Endothelial cell (in vitro differentiated cells): ENCODE data around the gene RNF133. TPM values are rescaled to one million over a fixed set of nuclear protein-coding genes. Genes with fewer than 3 reads are reported as not detected.

Source experiments
- DNase-seq: peaks from one replicate; pipeline ENCODE4 v3.0.0; 2021; ENCODE audit warnings: low spot score
- H3K27ac Mint-ChIP-seq: one replicate; pipeline ENCODE4 v1.8.0; 2021; ENCODE audit warnings: mixed read lengths, inconsistent platforms; ENCODE audit not compliant: unreplicated experiment
- H3K27me3 Mint-ChIP-seq: one replicate; pipeline ENCODE4 v1.8.0; 2021; ENCODE audit warnings: mild to moderate bottlenecking, moderate library complexity, mixed read lengths, inconsistent platforms; ENCODE audit not compliant: unreplicated experiment
- H3K36me3 Mint-ChIP-seq: one replicate; pipeline ENCODE4 v1.8.0; 2021; ENCODE audit warnings: mild to moderate bottlenecking, low read depth, mixed read lengths, inconsistent platforms; ENCODE audit not compliant: unreplicated experiment
- H3K4me1 Mint-ChIP-seq: one replicate; pipeline ENCODE4 v1.8.0; 2021; ENCODE audit warnings: mild to moderate bottlenecking, mixed read lengths, inconsistent platforms; ENCODE audit not compliant: unreplicated experiment
- H3K4me3 Mint-ChIP-seq: one replicate; pipeline ENCODE4 v1.8.0; 2021; ENCODE audit warnings: mild to moderate bottlenecking, mixed read lengths, inconsistent platforms; ENCODE audit not compliant: unreplicated experiment
- H3K9me3 Mint-ChIP-seq: one replicate; pipeline ENCODE4 v1.8.0; 2021; ENCODE audit warnings: mixed read lengths, inconsistent platforms; ENCODE audit not compliant: unreplicated experiment
- total RNA-seq: library from RNA; stranded (reverse); fragmentation: NEBNext Ultra II Directional; extraction: Animal tissue kit (Norgen Biotek cat#: 25700); gene quantifications from one replicate; pipeline ENCODE4 v1.2.1, GENCODE V29; 2021; ENCODE audit not compliant: unreplicated experiment
- TF ChIP-seq, protein P1 (sequence below): fragments of 200-600 bp; sonication (generic); IDR thresholded peaks from one replicate; pipeline ENCODE4 v1.5.0; 2021; ENCODE audit warnings: antibody characterized with exemption; ENCODE audit not compliant: unreplicated experiment

RNF133 gene
- total RNA-seq, 1 donor from 2014 or later: 0.49 TPM

DNA sequence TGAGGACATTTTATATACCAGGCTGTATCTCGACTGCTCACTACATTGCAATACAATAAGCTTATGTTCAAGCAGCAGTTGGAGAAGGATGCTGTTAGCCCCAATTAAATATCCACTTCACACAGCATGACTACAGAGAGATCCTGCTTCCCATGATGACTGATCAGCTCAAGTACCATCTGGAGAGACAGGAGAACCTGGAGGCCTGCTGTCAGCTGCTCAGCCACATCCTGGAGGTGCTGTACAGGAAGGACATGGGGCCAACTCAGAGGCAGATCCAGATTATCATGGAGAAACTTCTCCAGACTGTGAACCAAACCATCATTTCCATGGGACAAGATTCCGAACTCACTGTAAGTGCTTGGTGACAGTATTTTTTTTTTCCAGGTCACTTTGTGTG, 22.5 kb downstream of the RNF133 start:
- TF ChIP-seq, protein P1, sequence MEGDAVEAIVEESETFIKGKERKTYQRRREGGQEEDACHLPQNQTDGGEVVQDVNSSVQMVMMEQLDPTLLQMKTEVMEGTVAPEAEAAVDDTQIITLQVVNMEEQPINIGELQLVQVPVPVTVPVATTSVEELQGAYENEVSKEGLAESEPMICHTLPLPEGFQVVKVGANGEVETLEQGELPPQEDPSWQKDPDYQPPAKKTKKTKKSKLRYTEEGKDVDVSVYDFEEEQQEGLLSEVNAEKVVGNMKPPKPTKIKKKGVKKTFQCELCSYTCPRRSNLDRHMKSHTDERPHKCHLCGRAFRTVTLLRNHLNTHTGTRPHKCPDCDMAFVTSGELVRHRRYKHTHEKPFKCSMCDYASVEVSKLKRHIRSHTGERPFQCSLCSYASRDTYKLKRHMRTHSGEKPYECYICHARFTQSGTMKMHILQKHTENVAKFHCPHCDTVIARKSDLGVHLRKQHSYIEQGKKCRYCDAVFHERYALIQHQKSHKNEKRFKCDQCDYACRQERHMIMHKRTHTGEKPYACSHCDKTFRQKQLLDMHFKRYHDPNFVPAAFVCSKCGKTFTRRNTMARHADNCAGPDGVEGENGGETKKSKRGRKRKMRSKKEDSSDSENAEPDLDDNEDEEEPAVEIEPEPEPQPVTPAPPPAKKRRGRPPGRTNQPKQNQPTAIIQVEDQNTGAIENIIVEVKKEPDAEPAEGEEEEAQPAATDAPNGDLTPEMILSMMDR: no peak
- no peak for DNase-seq
- H3K27ac Mint-ChIP-seq: no peak overlapping the region
- peaks cover 18% of the 10 kb centered on the region for H3K4me1 Mint-ChIP-seq
- no peaks in the 10 kb centered on the region for H3K9me3 Mint-ChIP-seq
- no peaks in the 10 kb centered on the region for H3K36me3 Mint-ChIP-seq
- no peaks in the 10 kb centered on the region for H3K27me3 Mint-ChIP-seq
- no peak overlapping the region for H3K4me3 Mint-ChIP-seq

DNA sequence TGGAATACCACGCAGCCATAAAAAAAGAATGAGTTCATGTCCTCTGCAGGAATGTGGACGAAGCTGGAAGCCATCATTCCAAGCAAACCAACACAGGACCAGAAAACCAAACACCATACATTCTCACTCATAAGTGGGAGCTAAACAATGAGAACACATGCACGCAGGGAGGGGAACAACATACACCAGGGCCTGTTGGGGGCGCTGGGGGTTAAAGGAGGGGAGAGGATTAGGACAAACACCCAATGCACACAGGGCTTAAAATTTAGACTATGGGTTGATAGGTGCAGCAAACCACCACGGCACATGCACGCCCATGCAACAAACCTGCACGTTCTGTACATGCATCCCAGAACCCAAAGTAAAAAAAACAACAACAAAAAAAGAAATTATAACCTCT, 23.3 kb downstream of the RNF133 start:
- Mint-ChIP-seq H3K4me1 (peaks cover 25% of the 10 kb centered on the region), H3K27ac (no peak overlapping the region), H3K4me3 (no peak overlapping the region), H3K36me3 (no peaks in the 10 kb centered on the region), H3K9me3 (no peaks in the 10 kb centered on the region), H3K27me3 (no peaks in the 10 kb centered on the region)
- no peak for DNase-seq
- TF ChIP-seq, protein P1: no peak

DNA sequence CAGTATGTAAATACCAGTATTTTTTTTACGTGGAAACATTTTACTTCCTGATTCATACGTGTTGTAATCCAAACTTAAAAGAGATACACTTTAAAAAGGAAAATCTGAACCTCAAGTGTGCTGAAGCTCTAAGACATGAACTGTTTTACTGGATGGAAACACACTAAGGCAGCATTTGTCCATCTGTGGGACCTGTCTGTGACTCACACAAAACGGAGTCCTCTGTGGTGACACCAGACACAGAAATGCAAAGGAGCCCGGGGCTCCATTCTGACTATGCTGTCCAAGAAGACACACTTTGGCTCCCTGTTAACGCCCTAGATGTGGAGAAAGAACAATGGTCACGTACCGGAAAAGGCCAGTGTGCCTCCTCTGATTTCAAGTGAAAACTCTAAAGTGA, 23.9 kb downstream of the RNF133 start:
- H3K27ac Mint-ChIP-seq: no peak overlapping the region
- TF ChIP-seq, protein P1: no peak
- H3K9me3 Mint-ChIP-seq: no peaks in the 10 kb centered on the region
- no peak for DNase-seq
- no peaks in the 10 kb centered on the region for H3K36me3 Mint-ChIP-seq
- no peaks in the 10 kb centered on the region for H3K27me3 Mint-ChIP-seq
- H3K4me3 Mint-ChIP-seq: no peak overlapping the region
- peaks cover 25% of the 10 kb centered on the region for H3K4me1 Mint-ChIP-seq

DNA sequence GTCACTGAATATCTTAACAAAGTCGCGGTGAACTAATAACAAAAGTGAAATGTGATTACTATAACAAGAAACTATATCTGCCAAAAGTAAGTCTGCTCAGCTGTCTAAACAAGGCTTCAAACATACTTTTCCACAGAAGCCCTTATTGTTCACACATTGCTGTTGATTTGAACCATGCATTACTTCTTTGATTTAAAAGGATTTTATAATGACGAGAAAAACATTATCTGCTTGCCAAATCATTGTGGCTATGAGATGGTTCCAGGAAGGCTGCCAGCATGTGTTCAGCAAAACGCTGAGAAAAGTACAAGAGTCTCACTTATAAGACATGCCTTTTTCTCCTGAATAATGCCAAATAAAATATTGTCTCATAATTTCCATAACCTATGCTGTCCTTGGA, 24.4 kb downstream of the RNF133 start:
- Mint-ChIP-seq H3K36me3 (no peaks in the 10 kb centered on the region), H3K4me3 (no peak overlapping the region), H3K9me3 (no peaks in the 10 kb centered on the region), H3K4me1 (peaks cover 24% of the 10 kb centered on the region), H3K27me3 (peaks cover 2% of the 10 kb centered on the region), H3K27ac (no peak overlapping the region)
- no peak for DNase-seq
- TF ChIP-seq, protein P1: no peak

DNA sequence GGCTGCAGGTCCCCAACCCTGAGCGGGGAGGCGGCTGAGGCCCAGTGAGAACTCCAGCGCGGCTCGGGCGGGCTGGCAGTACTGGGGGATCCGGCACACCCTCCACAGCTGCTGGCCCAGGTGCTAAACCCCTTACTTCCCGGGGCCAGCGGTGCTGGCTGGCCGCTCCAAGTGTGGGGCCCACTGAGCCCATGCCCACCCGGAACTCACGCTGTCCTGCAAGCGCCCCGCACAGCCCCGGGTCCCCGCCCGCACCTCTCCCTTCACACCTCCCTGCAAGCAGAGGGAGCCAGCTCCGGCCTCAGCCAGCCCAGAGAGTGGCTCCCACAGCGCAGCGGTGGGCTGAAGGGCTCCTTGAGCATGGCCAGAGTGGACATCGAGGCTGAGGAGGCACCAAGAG, 25.0 kb downstream of the RNF133 start:
- Mint-ChIP-seq H3K4me3 (no peak overlapping the region), H3K27ac (no peak overlapping the region), H3K36me3 (no peaks in the 10 kb centered on the region), H3K9me3 (no peaks in the 10 kb centered on the region), H3K4me1 (peaks cover 22% of the 10 kb centered on the region), H3K27me3 (peaks cover 2% of the 10 kb centered on the region)
- TF ChIP-seq, protein P1: no peak
- DNase-seq: no peak
